Measurements from ENCODE around the gene HSD17B3.

- TF ChIP-seq POLR2AphosphoS5 (IDR thresholded peaks at IDR 0.05; ENCODE audit: insufficient read depth, low read depth, low read length) (no peak), JUN (IDR thresholded peaks at IDR 0.05; ENCODE audit: borderline replicate concordance, insufficient read depth, insufficient read length, low read depth) (no peak), EZH2 (IDR thresholded peaks at IDR 0.05; ENCODE audit: borderline replicate concordance, low read depth, low read length, severe bottlenecking) (no peak), GATA2 (IDR thresholded peaks at IDR 0.05; ENCODE audit: insufficient read depth, insufficient read length, low read depth, low read length) (no peak), POLR2A (IDR thresholded peaks at IDR 0.05; ENCODE audit: low read depth, low read length) (no peak)
- TF ChIP-seq, protein P1, sequence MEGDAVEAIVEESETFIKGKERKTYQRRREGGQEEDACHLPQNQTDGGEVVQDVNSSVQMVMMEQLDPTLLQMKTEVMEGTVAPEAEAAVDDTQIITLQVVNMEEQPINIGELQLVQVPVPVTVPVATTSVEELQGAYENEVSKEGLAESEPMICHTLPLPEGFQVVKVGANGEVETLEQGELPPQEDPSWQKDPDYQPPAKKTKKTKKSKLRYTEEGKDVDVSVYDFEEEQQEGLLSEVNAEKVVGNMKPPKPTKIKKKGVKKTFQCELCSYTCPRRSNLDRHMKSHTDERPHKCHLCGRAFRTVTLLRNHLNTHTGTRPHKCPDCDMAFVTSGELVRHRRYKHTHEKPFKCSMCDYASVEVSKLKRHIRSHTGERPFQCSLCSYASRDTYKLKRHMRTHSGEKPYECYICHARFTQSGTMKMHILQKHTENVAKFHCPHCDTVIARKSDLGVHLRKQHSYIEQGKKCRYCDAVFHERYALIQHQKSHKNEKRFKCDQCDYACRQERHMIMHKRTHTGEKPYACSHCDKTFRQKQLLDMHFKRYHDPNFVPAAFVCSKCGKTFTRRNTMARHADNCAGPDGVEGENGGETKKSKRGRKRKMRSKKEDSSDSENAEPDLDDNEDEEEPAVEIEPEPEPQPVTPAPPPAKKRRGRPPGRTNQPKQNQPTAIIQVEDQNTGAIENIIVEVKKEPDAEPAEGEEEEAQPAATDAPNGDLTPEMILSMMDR (IDR thresholded peaks at IDR 0.05; ENCODE audit: extremely low read depth in 1 of 2, insufficient read depth in 1 of 2, low read depth in 1 of 2, low read length in 2 of 2), result no peak
Measured at GRCh38 chr9:96348261-96348660, 46.3 kb upstream of the HSD17B3 start.

All from endothelial cell of umbilical vein (primary cell).